ENCODE measurements around the gene POLR1E. TPM values are rescaled to one million over a fixed set of nuclear protein-coding genes. Genes with fewer than 3 reads are reported as not detected.
A peak's percentile ranks its signal among the peaks of the same experiment; 100 is the strongest.

The POLR1E gene
- total RNA-seq, 1 donor from 2014 or later: 46.3 TPM

GRCh38 chr9:37480759-37481158 is 5.0 kb upstream of the POLR1E start:
- intact Hi-C loops (cut with micrococcal nuclease): loop anchor here (5.0 to 10.0 kb wide), 4 partner anchors 304 to 716 kb away; partner anchors contain the start of gene EXOSC3
- peaks cover 22% of the 10 kb centered on the region for H3K4me1 Mint-ChIP-seq
- no peak overlapping the region for H3K27ac Mint-ChIP-seq
- no peaks in the 10 kb centered on the region for H3K27me3 Mint-ChIP-seq
- ChIA-PET POLR2A (no interaction called here), CTCF (interaction anchor here (1.3 to 2.1 kb wide), 2 partner anchors 27 to 99 kb away, joined by 3 to 4 read pairs; no protein-coding TSS in a partner anchor)
- ATAC-seq (ENCODE audit: low read depth) (no peak), DNase-seq (no peak)
- no peak overlapping the region for H3K4me3 Mint-ChIP-seq
- H3K36me3 Mint-ChIP-seq (ENCODE audit: low read depth): no peaks in the 10 kb centered on the region
- TF ChIP-seq CTCF (IDR thresholded peaks at IDR 0.05): no peak
- H3K9me3 Mint-ChIP-seq: no peaks in the 10 kb centered on the region

- no peaks in the 10 kb centered on the region for H3K9me3 Mint-ChIP-seq
- H3K27ac Mint-ChIP-seq: peak overlapping the region; percentile 82
- intact Hi-C loops (cut with micrococcal nuclease): loop anchor here (2.0 to 10.0 kb wide), 7 partner anchors 91 to 721 kb away; partner anchors contain the start of genes EXOSC3, FBXO10, PAX5 and TOMM5
- peak overlapping the region; percentile 92 for H3K4me3 Mint-ChIP-seq
- CTCF ChIA-PET: no interaction called here
- H3K4me1 Mint-ChIP-seq: peaks cover 31% of the 10 kb centered on the region
- peaks cover 45% of the 10 kb centered on the region for H3K36me3 Mint-ChIP-seq (ENCODE audit: low read depth)
- DNase-seq (no peak), ATAC-seq (ENCODE audit: low read depth) (no peak)
- POLR2A ChIA-PET: interaction anchor here (0.8 to 1.8 kb wide), 13 partner anchors 20 to 452 kb away, joined by 3 to 25 read pairs (median 3); partner anchors contain the start of genes PAX5, TOMM5 and ZBTB5
- H3K27me3 Mint-ChIP-seq: no peaks in the 10 kb centered on the region
- TF ChIP-seq CTCF (IDR thresholded peaks at IDR 0.05): no peak
Observed at GRCh38 chr9:37486256-37486615, 488 bp downstream of the POLR1E start.

GRCh38 chr9:37486616-37487548 is 1.1 kb downstream of the POLR1E start:
- Mint-ChIP-seq H3K9me3 (no peaks in the 10 kb centered on the region), H3K27me3 (no peaks in the 10 kb centered on the region), H3K4me1 (peaks cover 31% of the 10 kb centered on the region), H3K4me3 (peak overlapping the region; percentile 92), H3K27ac (peak overlapping the region; percentile 82), H3K36me3 (ENCODE audit: low read depth) (peaks cover 49% of the 10 kb centered on the region)
- no peak for DNase-seq
- intact Hi-C loops (cut with micrococcal nuclease): loop anchor here (2.0 to 10.0 kb wide), 7 partner anchors 90 to 722 kb away; partner anchors contain the start of genes EXOSC3, FBXO10, PAX5 and TOMM5
- POLR2A ChIA-PET: interaction anchor here (0.8 to 1.8 kb wide), 10 partner anchors 21 to 116 kb away, joined by 3 to 25 read pairs (median 4); partner anchors contain the start of genes TOMM5 and ZBTB5
- TF ChIP-seq CTCF (IDR thresholded peaks at IDR 0.05): no peak
- ATAC-seq (ENCODE audit: low read depth): no peak
- CTCF ChIA-PET: no interaction called here

GRCh38 chr9:37491939-37492338 is 6.2 kb downstream of the POLR1E start:
- H3K4me1 Mint-ChIP-seq: peaks cover 12% of the 10 kb centered on the region
- H3K4me3 Mint-ChIP-seq: no peak overlapping the region
- H3K36me3 Mint-ChIP-seq (ENCODE audit: low read depth): peaks cover 85% of the 10 kb centered on the region
- no peaks in the 10 kb centered on the region for H3K9me3 Mint-ChIP-seq
- DNase-seq (no peak), ATAC-seq (ENCODE audit: low read depth) (no peak)
- H3K27me3 Mint-ChIP-seq: no peaks in the 10 kb centered on the region
- ChIA-PET POLR2A (no interaction called here), CTCF (no interaction called here)
- H3K27ac Mint-ChIP-seq: no peak overlapping the region
- no peak for TF ChIP-seq CTCF (IDR thresholded peaks at IDR 0.05)
- intact Hi-C loops (cut with micrococcal nuclease): no loop called here

GRCh38 chr9:37495571-37495970 is 9.8 kb downstream of the POLR1E start:
- Mint-ChIP-seq H3K4me3 (no peak overlapping the region), H3K4me1 (no peaks in the 10 kb centered on the region), H3K27me3 (no peaks in the 10 kb centered on the region), H3K36me3 (ENCODE audit: low read depth) (peaks cover 85% of the 10 kb centered on the region), H3K27ac (no peak overlapping the region), H3K9me3 (no peaks in the 10 kb centered on the region)
- no peak for TF ChIP-seq CTCF (IDR thresholded peaks at IDR 0.05)
- no peak for DNase-seq
- CTCF ChIA-PET: no interaction called here
- intact Hi-C loops (cut with micrococcal nuclease): no loop called here
- ATAC-seq (ENCODE audit: low read depth): no peak
- POLR2A ChIA-PET: interaction anchor here (0.9 kb wide), 1 partner anchor 80 kb away, joined by 7 read pairs; no protein-coding TSS in a partner anchor

Data from activated B cell treated with CpG ODN at 0.5 μM for 24 hours (primary cell).